ENCODE measurements around the gene PYGB.

The PYGB gene

DNA sequence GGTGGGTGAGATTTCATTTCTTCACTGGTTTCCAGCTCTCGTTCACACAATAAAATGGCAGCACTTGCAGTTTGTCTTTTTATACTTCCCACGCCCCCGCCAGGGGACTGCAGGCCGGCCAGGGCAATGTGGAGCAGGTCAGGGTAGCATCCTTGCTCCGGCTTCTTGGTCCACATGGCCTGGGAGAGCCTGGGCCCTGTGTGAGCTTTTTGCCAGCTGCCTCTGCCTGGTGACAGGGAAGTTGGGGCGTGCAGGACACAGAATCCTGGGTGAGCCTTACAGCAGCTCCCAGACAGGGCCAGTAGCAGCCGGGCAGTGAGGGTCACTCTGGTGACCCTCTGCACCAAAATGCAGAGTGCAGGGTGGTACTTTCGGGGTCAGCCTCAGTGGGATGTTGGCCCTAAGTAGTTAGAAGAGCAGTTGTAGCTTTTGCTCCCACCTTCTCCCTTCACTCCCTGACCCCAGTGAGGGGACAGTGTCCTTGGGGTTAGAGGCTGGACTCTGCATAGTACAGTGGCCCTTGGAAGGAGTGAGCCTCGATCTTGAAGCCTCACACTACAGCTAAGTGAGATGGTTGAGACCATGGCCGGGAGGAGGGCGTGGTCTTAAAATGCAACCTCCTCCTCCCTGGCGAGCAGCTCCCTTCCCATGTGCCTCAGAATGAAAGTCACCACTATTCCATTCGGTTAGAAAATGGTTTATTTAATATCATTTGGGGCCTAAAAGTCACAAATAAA is 23.8 kb downstream of the PYGB start:
- no peak for DNase-seq (ENCODE audit: low spot score)

DNA sequence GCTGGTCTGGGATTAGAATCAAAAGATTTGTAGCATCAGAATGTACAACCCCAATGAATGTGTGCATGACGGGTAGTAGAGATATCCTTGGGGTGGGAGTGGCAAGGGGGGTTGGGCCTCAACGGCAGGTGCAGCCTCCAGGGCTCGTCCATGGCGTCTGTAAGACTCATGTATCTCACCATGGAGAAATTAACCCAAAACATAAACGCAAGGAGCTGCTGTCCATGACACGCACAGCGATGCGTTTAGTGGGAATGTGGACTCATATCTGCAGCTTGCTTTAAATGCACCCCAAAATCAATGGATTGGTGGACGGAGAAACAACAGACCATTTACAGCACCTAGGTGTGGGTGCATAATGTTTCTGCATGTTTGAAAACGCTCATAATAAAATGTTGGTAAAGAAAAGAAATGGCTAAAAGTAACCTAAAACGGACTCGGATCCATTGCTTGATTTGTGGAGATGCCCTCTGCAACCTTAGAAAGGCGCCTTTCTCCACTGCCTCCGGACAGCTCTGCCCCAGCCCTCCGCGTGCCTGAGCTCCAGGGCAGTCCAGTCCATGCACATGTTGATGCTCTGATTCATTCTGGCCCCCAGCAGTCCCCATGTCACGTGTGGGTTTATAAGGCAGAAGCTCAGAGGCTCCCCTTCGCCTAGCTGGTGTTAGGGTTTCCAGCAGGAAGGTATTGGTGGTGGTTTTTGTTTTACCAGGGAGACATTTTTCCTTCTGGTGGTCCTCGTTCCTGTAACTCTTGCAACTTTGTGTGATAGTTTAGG is 24.5 kb downstream of the PYGB start:
- DNase-seq (ENCODE audit: low spot score), result no peak

DNA sequence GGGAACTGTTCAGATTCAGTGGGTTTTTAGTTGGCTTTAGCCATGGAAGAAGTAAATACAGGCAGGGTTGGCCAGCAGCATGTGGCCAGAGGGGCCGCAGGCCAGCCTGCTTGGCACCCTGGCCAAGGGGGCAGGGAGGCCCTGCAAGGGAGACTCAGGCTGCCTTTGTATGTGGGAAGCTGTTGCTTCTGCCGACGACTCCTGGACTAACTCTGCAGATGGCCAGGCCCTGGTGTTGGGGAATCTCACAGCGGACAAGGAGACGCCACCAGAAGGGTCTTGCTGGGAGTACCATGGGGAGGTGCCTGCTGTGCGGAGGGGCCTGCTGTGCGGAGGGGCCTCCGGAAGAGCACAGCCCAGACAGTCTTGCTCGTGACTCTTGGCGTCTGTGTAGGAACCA is 25.2 kb downstream of the PYGB start:
- no peak for DNase-seq (ENCODE audit: low spot score)

DNA sequence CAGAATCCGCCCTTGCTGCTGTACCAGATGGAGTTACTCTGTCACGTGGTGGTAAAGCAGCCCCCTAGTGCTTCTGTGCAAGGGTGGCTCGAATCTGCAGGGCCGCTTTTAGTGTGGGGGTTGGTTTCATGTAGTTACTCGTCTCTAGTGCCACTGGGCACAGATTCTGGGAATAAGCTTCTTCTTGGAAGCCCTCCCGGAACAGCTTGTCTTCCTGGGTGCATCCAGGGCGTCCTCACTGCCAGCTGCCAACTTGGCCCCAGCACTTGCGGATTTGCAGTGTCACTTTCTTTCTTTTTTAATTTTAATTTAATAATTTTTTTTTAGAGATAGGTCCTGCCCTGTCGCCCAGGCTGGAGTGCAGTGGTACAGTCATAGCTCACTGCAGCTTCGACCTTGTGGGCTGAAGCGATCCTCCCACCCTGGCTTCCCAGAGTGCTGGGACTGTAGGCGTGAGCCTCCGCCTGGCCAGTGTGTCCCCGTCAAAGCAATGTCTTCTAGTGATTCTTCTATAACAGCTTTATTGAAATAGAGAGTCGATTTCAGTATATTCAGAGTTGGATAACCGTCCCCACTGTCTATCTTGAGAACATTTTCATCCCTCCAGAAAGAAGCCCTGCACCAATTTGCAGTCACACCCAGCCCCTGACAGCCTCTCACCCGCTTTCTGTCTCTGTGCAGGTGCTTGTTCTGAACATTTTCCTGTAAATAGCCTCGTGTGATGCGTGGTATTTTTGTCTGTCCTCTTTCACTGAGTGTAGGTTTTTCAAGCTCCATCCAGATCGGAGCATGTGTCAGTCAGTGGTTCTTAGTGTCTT is 25.9 kb downstream of the PYGB start:
- no peak for DNase-seq (ENCODE audit: low spot score)

DNA sequence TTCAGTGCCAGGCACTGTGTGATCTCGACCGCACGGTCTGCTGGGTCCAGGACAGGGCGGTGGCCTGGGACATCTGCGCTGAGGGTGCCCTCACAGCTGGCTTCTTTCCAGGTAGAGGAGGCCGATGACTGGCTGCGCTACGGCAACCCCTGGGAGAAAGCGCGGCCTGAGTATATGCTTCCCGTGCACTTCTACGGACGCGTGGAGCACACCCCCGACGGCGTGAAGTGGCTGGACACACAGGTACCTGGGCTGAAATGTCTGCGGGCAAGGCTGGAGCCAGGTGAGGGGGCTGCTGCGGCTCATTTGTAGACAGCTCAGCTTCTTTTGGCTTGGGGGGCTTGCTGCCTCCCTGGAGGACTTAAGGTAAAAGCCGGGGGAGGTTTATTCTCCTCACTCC is 26.6 kb downstream of the PYGB start:
- no peak for DNase-seq (ENCODE audit: low spot score)

DNA sequence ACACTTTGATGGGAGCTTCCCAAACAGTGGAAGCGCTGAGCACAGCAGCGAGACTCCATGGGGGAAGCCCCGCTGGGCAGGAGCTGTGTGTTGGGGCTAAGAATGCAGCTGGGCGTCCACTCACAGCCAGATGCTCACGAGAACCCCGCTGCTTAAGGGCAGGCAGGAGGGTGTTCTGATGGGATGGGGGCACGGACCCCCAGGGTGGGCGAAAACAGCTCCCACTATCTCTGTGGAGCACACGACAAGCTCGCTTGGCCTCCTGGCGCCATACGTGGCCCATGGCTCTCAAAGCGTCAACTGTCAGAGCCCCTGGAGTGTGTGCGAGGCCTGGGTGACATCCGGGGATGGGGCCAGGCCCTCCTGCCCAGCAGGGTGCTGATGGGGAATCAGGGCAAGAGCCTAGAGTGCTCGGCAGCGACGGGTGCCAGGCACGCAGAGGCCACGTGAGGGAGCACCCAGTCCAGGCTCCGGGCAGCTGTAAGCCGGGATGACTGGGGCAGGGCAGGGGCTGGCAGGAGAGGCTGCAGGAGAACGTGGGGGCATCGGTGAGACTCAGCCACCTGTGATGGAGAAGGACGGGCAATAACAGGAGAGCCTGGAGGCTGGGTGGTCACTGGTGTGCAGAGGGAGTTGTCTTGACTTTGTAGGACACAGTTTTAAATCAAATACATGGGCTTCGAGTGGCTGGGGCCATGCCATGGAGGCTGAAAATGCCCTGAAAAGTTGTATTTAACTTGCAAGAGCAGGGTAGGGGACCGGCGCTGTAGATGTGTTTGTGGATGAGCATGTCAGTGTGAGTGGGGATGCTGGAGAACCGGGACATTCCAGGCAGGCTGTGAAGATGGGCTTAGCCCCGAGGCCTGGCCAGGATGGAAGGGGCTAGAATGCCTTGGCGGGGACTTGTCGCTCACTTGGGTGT is 27.3 kb downstream of the PYGB start:
- no peak for DNase-seq (ENCODE audit: low spot score)

DNA sequence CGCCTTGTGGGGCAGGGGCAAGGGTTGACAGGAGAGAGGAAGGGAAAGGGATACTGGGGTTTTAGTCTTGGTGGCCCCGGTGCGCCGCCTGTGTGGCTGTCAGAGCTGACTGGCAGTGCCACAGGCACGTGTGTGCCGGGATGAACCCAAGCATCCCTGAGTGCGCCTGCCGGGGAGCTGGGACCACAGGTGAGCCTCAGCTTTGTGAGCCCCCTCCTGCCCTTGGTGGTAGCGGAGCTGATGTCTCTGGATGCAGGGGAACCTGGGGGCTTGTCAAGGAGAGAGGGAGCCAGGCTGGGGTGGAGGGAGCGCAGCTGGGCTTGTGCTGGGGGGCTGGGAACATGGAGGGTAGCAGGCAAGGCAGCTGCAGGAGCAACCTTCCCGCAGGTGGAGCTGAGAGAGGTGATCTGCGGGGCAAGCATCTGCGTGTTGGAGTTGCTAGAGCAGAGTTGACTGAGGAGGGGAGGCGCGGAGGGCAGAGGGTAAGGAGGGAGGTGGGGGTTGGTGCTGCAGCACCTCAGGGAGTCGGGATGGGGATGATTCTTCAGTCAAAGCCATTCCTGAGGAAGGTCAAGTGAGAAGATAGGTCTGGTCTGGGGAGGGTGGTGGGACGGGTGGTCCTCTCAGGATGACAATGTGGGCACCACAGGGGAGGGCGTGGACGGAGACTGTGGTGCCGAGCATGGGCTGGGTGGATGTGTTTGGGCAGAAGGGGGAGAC is 28.1 kb downstream of the PYGB start:
- DNase-seq (ENCODE audit: low spot score), result no peak

DNA sequence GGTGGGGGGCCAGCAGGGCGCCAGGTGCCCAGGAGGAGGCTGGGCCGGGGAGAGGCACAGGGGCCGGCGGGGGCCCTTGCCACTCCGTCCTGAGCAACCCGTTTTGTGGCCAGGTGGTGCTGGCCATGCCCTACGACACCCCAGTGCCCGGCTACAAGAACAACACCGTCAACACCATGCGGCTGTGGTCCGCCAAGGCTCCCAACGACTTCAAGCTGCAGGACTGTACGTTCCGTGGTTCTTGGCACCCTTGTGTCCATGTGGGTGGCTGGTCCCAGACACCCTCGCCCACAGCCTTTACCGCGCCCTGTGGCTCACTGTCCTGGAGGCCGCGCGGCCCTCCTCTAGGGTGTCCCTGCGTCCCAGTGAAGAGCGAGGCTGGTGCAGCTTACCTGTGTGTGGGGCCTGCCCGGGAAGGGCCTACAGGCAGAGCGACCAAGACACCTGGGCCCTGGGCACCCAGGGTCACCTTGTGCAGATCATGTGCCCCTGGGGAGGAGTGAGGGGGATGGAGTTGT is 28.7 kb downstream of the PYGB start:
- no peak for DNase-seq (ENCODE audit: low spot score)

DNA sequence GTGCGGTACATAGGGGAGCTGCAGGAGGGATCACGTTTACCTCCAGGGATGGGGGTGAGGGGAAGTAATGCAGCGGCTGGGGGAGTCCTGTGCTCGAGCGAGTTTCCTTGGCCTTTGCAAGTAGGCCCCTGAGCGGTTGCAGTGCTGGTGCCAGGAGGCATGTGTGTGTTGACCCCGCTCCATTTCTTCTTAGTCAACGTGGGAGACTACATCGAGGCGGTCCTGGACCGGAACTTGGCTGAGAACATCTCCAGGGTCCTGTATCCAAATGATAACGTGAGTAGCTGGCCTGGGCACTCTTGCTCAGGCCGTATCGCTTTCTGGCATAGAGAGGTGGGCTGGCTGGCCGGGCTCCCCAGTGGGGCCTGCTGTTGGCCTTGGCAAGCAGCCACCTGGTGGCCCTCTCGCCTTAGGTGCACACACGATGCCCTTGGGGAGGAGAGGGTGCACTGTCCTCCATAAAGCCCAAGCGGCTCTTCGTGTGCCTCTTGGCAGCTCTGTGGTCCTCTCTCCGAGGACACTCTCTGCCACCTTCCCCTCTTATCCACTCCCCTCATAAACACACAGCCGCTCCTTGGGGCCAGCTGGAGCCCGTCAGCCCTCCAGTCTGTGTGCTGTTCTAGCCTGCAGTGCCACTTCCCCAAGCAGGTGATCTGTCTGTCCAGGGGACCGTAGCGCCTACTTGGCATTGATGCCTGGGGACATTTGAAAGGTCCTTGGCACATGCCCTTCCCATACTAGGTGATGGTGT is 29.3 kb downstream of the PYGB start:
- DNase-seq (ENCODE audit: low spot score), result no peak

DNA sequence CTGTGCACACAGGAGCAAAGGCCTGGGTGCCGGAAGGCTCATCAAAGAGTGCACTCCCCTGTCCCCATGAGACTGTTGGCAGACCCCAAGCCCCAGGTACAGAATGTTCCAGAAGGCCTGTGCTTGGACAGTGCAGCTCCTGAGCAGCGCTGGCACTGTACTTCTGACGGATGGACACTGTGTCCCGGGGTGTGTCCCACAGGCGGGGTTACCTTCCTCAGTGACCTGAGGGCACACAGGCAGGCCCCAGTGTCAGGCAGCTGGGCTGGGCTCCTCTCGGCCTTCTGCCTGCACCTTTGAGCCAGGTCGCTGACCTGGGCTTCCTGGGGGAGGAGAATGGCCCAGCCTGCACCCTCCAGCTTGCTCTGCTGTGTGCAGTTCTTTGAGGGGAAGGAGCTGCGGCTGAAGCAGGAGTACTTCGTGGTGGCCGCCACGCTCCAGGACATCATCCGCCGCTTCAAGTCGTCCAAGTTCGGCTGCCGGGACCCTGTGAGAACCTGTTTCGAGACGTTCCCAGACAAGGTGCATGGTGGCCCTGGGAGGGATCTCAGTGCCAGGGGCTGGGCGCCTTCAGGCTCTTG is 30.1 kb downstream of the PYGB start:
- no peak for DNase-seq (ENCODE audit: low spot score)

DNA sequence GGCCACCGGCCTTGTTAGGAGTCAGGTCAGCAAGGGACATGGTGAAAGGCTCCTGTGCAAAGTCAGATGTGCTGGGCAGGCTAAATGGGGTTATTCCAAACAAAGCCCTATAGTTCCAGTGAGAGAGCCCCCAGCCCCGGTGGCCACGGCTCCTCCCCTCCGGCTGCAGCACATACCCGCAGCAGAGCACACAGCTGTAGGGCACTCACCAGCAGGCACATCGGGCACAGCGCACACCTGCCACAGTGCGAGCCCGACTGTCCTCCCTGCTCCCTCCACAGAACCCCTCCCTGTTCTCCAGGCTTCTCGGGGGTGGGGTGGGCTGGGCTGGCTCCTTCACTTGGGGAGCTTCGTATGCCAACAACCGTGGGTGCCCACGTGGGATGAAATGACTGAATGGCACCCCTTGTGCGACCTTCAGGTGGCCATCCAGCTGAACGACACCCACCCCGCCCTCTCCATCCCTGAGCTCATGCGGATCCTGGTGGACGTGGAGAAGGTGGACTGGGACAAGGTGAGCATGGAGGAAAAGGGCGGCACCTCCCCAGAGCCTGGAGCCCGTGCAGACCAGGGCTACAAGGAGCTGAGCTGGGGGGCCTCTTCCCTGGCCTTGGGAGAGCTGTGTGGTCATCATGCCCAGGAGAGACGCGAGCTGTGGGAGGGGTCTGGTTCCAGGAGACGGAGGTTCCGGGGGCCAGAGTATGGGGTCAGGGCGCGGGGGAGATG is 30.9 kb downstream of the PYGB start:
- no peak for DNase-seq (ENCODE audit: low spot score)

DNA sequence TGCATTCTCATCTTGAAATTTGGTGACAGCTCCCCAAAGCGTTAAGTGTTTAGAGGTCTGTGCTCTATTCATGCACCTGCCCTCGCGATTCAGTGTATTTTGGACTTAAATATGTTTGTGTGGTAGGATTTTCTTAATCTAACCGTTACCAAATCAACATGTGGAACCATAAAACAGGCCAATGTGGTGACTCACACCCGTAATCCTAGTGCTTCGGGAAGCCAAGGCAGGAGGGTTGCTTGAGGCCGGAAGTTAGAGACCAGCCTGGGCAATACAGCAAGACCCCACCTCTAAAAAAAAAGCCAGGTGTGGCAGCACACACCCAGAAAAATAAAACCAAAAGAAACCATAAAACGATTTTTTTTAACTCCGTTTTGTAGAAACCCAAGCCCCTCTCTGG is 31.5 kb downstream of the PYGB start:
- DNase-seq (ENCODE audit: low spot score), result no peak

DNA sequence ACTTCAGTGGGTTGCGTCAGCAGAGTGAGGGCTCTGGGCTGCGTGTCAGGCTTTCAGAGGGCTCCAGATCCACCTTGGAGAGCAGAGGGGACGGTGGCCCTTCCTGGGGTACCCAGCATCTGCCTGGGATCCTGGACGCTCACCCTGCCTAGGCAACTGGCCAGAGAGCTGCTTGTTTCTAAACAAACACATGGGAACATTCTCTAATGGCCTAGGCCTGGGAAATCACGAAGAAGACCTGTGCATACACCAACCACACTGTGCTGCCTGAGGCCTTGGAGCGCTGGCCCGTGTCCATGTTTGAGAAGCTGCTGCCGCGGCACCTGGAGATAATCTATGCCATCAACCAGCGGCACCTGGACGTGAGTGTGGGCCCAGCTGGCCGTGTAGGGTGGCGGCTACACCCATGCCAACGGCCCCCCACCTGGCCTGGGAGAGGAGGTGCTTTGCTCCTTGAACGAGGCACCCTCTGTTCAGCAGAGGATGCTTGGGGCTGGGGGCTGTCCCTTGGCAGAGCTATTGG is 32.2 kb downstream of the PYGB start:
- DNase-seq (ENCODE audit: low spot score), result no peak

DNA sequence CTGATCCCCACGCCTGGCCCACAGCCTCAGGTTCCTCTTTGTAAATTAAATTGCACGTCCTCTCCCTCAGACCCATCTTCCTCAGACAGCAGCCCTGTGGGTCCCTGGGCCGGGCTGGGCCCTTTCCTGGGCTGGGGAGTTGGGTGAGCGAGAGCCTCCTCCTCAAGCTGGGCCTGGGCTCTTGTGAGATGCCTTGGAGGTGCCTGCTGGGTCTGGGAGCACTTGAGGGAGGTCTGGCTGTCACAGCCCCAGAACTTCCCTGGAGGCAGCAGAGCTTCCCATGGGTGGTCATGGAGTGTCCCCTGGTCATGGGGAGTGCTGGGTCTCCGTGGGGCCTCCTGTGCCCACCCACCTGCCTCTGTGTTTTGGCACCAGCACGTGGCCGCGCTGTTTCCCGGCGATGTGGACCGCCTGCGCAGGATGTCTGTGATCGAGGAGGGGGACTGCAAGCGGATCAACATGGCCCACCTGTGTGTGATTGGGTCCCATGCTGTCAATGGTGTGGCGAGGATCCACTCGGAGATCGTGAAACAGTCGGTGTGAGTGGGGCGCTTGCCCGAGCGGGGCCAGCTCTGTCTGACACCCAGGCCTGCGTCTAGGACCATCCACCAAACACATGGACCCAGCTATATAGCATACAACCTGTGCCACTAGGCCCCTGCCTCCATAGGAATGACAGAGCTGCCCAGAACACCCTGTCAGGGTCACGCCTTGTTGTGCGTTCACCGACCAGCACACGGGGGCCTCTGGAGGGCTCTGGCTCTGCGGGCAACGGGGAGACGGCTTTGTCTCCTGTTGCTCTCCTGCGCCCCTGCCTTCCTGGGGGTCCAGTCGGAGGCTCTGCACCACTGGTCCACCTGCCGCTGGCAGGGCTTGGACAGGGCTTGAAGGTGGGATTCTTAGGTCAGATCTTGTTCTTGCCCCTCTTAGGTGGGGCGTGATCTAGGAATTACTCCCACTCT is 33.0 kb downstream of the PYGB start:
- no peak for DNase-seq (ENCODE audit: low spot score)

DNA sequence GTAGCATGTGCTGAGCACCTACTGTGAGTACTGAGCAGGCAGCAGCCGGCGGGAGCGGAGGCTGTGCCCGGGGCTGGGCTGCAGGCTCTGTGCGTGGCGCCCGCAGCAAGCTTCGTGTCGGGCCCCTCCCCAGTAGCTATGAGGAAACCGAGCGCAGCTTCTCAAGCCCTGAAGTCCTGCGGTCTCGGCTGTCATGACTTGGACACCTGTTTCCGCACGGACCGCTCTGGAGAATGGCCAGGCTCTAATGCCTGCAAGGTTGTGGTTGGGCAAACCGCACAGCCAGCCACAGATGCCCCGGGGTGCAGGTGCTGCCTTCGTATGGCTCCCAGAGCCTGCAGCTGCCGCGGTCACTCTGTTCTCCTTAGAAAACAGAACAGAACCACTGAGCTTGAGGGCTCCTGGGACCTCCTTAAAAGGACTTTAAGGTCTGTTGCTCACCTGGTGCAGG is 33.7 kb downstream of the PYGB start:
- no peak for DNase-seq (ENCODE audit: low spot score)

DNA sequence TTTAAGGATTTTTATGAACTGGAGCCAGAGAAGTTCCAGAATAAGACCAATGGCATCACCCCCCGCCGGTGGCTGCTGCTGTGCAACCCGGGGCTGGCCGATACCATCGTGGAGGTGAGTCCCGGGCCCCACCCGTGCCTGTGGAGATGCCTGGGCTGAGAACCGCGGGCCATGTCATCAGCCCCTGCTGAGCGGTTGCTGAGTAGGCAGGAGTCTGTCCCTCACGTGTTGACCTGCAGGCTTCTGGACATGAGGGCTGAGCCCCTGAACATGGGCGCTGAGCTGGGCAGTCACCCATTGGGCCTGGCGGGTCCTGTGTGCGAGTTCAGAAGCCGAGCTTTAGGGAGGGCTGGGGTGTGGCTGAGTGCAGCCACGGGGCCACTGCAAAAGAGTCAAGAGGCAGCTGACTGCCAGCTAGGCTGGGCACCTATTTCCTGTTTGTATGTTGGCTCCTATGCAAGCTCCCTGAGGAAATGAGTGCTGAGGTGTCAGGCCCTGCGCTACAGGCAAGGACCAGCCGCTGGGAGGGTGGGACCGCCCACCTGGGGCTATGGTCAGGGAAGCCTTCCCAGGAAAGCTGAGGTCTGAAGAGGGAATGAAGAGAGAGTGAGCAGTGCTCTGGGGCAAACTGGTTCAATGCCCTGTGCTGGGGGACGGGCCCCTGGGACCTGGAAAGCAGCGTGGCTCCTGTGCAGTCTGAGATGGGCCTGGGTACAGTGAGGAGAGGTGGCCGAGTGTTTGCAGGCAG is 34.3 kb downstream of the PYGB start:
- no peak for DNase-seq (ENCODE audit: low spot score)

DNA sequence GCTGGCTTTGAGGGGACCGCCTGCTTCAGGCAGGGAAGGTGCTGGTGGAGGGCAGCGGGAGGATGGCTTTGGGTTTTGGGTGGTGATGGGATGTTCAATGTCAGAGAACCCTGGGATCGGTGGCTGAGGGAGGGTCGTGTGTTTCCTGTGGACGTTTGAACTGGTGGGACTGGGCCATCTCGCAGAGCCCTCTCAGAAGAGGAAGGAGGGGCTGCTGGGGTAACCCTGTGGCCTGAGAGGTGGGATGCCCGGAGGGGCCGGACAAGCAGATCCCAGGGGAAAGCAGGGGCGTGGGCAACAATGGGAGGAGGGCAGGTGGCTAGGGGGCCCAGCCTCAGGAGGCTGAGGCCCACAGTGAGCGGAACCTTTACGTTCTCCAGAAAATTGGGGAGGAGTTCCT is 34.9 kb downstream of the PYGB start:
- DNase-seq (ENCODE audit: low spot score), result no peak
